Activated CD8-positive, alpha-beta memory T cell treated with anti-CD3 and anti-CD28 coated beads, Interleukin-2, amount 50 U/mL, for 1 hour (primary cell): ENCODE results near the gene PAM16.
"Not testable (repeated sequence)": the region's sequence is repeated elsewhere in the genome, so short reads cannot be mapped to it uniquely, and the experiment has no call there.

Experiments
- DNase-seq: peaks from one replicate; pipeline ENCODE4 v3.0.0-alpha.2; 2020; ENCODE audit errors: extremely low read depth

The PAM16 gene

GRCh38 chr16:4334724-4335495 lies 16.2 kb downstream of the PAM16 start:
- no peak for DNase-seq

GRCh38 chr16:4333714-4334113 lies 17.4 kb downstream of the PAM16 start:
- not testable (repeated sequence) for DNase-seq

GRCh38 chr16:4333308-4333638 lies 17.8 kb downstream of the PAM16 start:
- no peak for DNase-seq

GRCh38 chr16:4332623-4333307 lies 18.4 kb downstream of the PAM16 start:
- DNase-seq: no peak

DNA sequence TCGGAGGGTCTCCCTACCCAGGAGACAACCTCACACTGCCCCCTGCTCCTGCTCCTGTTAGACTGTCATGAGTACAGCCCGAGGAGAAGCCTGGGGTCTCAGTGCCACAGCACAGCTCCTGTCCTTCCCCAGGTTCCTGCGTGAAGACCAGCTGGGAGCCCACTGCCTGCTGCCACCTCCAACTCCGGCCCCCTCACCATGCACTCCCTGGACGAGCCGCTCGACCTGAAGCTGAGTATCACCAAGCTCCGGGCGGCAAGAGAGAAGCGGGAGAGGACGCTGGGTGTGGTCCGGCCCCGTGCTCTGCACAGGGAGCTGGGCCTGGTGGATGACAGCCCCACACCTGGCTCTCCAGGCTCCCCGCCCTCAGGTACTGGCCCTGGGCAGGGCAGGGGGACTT lies 19.0 kb downstream of the PAM16 start:
- no peak for DNase-seq

GRCh38 chr16:4330277-4330874 lies 20.7 kb downstream of the PAM16 start:
- DNase-seq: no peak

DNA sequence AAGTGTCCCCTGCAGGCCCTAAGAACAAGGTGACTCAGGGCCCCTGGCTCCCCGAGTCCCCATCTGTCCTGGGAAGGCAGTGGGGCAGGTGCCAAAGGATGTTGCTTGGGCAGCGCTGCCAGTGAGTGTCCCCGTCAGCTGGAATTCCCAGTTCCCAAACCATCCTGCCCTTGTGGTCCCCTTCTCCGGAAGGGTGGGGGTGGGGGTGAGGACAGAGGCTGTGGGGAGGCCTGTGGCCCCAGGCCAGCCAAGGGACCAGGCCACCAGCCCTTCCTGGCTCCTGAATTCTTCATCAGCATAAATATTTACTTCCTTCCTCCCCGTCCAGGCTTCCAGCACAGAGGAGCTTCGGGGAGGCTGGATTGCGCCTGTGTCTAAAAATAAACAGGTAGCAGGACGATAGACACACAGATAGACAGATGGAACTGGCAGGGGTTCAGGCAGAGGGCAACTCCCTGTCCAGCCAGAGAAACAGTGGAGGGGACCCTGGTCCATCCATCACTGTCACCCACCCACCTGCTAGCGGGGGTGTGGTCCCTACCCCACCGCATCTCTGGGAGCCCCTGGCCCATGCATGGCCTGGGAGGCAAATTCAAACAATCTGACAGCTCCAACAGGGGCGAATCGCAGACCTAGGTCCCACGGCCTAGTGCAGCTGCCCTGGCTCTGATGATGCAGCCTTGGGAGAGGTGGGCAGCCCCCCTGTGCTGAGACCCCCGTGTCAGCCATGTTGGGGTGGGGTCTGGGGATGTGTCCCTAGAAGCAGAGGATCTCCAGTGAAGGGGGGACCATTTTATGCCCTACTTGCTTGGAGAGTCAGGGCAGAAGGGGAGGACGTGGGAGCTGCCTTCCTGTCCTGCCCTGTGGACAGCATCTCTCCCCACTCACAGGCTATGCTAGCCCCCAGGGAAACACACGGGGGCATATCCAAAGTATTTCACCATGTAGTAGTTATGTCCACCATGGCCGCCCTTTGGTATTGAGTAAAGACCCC lies 22.0 kb downstream of the PAM16 start:
- DNase-seq: no peak

DNA sequence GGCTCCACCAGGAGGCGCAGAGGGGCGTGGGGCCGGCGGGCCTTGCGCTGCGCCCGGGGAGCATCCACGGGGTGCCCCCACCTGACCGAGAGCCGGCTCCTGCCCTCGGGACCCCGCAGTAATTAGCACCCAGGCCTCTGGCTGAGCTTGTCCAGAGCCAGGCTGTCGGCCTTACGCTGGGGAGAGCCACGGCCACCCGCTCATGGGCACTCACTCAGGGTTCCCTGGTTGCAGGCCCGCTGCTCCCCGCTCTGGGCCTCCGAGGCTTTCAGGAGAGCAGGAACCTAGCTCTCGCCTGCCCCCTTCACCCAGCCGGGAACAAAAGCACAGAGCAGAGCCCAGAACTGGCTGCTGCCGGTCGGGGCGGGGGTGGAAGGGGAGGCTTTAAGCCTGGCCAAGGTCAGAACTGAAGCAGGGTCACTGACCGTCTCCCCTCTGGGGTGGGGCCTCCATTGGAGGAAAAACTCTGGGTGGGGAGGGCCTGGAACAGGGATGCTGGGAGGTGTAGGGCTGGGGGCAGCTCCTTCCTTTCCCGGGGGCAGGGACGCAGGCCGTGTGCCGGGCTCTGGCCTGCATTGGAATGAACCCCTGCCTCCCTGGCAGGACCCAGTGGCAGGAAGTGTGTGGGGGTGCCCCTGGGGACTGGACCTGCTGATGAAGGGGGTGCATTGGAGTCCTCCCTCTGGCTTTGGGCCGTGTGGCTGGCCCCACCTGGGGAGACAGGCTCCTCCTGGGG lies 22.9 kb downstream of the PAM16 start:
- DNase-seq: peak; percentile 19

DNA sequence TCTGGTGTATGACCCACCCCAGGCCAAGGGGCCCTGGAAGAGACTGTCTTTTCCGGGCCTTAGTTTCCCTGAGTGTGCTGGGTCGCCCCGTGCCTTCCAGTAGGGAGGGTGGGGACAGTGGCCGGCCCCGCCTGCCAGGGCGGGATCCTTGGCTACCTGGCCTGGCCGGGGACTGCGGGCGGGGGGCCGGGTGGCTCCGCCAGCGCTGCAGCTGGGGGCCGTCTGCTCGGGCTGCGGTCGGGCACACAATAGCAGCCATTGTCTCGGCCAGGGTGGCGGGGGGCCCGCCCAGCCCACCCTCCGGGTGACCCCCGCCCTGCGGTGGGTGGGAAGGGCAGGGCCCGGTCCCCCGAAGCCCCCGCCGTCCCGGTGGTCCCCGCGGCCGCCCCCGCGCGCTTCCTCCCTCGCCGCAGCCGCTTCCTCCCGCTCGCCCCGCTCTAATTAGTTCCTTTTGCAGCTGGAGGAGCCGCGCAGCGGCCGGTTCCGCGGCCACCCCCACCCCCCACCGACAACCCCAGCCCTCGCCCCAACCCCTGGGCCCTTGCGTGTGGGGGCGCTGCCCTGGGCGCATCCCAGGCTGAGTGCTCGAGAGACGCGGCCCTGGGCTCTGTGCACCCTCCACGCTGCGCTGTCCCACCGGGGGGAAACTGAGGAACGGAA lies 23.6 kb downstream of the PAM16 start:
- no peak for DNase-seq

DNA sequence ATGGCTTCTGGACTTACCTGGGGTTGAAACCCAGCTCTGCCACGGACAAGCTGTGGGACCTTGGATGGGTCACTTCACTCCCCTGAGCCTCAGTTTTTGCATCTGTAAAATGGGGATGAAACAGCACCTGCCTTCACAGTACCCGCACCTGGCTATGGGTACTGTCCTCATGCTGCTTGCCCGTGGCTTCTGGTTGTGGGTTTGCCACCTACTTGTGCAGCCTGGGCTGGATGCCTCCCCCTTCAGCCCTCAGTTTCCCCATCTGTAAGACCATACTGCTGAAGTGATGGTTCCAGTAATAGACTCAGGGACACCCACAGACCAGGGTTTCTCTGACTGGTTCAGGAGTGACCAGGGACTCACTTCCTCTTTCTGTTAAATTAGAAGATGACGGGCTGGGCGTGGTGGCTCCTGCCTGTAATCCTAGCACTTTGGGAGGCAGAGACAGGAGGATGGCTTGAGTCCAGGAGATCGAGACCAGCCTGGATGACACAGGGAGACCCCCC lies 25.8 kb downstream of the PAM16 start:
- no peak for DNase-seq

- no peak for DNase-seq
Measured at GRCh38 chr16:4324492-4325252, 26.4 kb downstream of the PAM16 start.

- DNase-seq: no peak
Measured at GRCh38 chr16:4323845-4324488, 27.2 kb downstream of the PAM16 start.

- no peak for DNase-seq
Measured at GRCh38 chr16:4323071-4323844, 27.9 kb downstream of the PAM16 start.

GRCh38 chr16:4322121-4323052 lies 28.7 kb downstream of the PAM16 start:
- no peak for DNase-seq

- DNase-seq: no peak
Measured at GRCh38 chr16:4321286-4322120, 29.6 kb downstream of the PAM16 start.

DNA sequence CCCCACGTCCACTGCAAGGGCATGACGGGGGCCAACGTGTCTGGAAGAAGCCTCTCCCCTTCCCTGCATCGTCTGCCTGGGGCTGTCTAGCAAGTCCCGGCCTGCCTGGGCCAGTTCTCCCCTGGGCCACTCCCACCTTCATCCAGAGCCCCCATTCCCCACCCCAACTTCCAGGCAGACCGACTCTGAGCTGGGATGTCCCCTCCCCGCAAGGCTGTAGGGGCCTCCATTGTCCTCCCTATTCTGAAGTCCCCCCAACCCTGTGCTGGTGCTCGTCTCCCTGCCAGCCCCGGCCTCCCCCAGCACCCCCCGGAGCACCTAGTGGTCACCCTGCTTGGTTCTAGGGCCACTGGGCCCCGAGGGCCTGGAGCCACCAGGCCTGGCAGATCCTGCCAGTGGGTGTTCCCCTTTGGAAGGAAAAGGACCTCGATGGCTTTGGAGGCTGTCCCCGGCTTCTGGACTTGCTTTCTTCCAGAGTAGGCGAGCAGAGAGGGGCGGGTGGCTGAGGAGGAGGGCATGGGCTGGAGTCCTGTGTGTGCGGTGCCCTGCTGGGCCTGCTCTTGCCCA lies 30.5 kb downstream of the PAM16 start:
- no peak for DNase-seq
